ENCODE results near the gene PLEKHA6.

PLEKHA6 gene

DNA sequence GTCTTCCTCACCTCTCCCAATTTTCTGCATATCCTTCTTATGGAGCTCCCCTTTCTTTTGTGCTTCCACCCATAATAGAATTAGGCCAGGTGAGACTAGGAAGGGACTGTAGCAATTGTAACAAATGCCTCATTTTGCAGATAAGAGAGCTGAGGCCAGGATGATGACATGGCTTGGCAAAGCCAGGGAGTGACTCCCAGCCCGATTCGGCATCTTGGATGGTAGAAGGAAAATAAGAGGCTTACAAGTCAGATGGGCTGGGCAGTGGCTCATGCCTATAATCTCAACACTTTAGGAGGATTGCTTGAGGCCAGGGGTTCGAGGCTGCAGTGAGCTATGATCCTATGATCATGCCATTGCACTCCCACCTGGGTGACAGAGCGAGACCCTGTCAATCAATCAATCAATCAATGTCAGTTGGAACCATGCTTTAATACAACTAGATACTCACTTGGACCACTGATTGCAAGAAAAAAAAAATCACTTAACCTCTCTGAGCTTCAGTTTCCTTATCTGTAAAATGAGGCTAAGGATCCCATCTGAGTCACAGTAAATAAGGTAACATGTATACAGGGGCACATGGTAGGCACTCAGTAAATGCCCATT, 51.6 kb downstream of the PLEKHA6 start:
- TF ChIP-seq, protein P1, sequence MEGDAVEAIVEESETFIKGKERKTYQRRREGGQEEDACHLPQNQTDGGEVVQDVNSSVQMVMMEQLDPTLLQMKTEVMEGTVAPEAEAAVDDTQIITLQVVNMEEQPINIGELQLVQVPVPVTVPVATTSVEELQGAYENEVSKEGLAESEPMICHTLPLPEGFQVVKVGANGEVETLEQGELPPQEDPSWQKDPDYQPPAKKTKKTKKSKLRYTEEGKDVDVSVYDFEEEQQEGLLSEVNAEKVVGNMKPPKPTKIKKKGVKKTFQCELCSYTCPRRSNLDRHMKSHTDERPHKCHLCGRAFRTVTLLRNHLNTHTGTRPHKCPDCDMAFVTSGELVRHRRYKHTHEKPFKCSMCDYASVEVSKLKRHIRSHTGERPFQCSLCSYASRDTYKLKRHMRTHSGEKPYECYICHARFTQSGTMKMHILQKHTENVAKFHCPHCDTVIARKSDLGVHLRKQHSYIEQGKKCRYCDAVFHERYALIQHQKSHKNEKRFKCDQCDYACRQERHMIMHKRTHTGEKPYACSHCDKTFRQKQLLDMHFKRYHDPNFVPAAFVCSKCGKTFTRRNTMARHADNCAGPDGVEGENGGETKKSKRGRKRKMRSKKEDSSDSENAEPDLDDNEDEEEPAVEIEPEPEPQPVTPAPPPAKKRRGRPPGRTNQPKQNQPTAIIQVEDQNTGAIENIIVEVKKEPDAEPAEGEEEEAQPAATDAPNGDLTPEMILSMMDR (conservative IDR thresholded peaks at IDR 0.05) = no peak
- TF ChIP-seq ZFX (IDR thresholded peaks at IDR 0.05) = no peak
- H3K27ac ChIP-seq = no peak overlapping the region

DNA sequence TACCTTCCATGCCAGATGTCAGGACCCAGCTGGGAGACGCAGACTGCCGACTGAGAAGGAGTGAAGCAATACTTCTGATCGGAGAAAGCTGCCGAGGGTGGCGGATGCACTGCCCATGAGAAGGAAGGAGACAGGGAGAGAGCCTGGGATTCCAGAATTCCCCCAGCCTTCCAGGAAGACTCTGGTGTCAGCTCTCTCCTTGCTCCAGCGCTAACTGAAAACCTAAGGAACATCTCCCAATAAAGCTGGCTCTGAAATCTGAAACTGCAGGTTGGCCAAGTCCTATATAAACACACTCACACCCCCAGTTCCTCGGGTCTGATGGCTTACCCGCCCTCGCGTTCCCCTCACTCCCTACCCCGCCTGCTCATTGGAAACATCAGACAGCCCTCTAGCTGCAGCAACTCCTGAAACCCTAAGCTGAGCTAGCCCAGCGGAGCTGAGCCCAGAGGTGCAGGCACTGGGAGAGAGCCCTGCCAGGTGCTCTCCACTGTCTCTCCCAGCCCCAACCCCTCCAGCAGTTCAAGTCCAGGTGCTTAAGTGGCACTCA, 52.3 kb downstream of the PLEKHA6 start:
- H3K27ac ChIP-seq = no peak overlapping the region; the same call in 1 of the 2 replicates

DNA sequence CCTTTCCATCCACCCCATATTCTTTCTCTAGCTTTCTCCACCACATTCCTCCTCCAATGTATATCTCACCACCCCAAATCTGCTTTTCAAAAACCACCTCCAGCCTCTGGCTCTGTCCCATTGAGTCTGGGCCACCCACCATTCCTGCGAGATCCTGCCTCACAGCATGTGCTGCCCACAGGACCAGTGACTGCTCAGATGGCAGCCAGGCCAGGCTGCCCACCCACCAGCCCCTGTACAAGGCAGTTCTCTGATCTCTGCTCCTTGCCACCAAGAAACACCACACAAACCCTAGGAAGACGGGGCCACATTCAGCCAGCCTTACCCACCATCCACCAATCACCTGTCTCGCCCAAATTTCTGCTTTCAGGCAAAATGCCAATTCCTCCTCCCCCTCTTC, 53.7 kb downstream of the PLEKHA6 start:
- no peak for TF ChIP-seq ZFX (IDR thresholded peaks at IDR 0.05)
- TF ChIP-seq, protein P1 (conservative IDR thresholded peaks at IDR 0.05) = no peak
- H3K27ac ChIP-seq = no peak overlapping the region

More for the DNA sequence above, 52.3 kb downstream of the PLEKHA6 start:
- no peak for TF ChIP-seq ZFX (IDR thresholded peaks at IDR 0.05)
- TF ChIP-seq, protein P1 (conservative IDR thresholded peaks at IDR 0.05) = no peak

DNA sequence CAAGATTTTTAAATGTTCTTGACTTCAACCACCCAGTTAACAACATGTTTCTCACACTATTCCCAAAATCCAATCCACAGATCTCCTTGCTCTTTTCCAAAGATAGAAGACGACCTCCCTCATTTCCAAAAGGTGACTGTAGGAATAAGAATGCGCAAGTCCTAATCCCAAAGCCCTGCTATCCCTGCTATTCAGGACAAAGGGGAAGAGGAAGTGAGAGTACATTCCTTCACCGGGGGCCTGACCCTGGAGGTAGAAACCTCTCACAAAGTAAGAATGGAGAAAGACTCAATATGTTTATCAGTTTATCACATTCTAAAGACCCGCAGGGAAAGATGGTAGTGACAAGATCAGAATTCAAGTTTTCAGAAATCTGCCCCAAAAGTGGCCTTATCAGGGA, 55.7 kb downstream of the PLEKHA6 start:
- TF ChIP-seq, protein P1 (conservative IDR thresholded peaks at IDR 0.05) = no peak
- TF ChIP-seq ZFX (IDR thresholded peaks at IDR 0.05) = no peak
- H3K27ac ChIP-seq = no peak overlapping the region

DNA sequence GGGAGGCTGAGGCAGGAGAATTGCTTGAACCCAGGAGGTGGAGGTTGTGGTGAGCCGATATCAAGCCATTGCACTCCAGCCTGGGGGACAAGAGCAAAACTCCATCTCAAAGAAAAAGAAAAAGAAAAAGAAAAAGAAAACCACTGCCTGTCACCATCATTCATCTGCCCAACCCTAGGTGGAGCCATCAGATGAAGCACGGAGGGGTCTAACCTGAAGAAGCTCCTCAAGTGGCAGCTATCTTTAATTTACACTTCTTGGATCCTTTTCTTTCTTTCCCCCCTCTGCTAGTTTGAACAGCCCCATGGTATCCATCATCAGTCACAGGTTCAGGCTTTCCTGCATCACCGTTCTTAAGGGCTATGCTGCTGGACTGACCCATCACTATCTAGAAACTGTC, 57.0 kb downstream of the PLEKHA6 start:
- TF ChIP-seq, protein P1 (conservative IDR thresholded peaks at IDR 0.05) = no peak
- no peak for TF ChIP-seq ZFX (IDR thresholded peaks at IDR 0.05)
- H3K27ac ChIP-seq = no peak overlapping the region

DNA sequence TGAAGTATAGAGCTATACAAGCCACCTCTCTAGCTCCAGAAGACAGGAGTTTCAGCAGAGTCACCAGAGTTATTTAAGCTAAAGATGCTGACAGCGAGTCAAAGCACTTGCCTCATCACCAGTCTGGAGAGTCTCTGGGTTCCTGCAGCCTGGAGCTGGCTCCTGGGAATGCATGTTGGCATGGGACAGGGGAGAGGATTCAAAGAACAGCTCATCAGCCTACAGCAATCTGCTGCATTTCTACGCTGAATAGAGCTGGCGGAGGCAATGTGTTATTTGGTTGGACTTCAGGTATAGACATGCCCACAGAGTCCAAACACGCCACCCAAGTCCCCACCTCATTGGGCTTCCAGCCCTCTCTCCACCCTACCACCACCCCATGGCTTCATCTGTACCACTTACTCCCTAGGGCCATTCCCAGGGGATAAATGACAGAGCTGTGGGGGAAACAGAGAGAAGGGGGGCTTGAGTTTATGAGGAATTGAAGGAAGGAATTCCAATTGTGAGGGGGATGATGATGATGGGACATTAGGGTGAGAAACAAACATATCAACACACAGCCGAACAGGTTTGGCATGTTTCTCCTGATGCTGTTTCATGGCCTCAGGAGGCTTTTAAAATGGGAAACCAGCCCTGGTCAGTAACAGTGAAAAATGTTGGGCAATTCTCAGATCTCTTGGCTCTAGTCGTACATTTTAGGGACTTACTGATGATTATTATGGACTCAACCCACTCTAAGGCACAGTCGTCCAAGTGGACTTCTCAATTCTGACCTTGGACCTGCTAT, 58.4 kb downstream of the PLEKHA6 start:
- TF ChIP-seq, protein P1 (conservative IDR thresholded peaks at IDR 0.05) = no peak
- no peak for TF ChIP-seq ZFX (IDR thresholded peaks at IDR 0.05)
- no peak overlapping the region; the same call in 1 of the 2 replicates for H3K27ac ChIP-seq

DNA sequence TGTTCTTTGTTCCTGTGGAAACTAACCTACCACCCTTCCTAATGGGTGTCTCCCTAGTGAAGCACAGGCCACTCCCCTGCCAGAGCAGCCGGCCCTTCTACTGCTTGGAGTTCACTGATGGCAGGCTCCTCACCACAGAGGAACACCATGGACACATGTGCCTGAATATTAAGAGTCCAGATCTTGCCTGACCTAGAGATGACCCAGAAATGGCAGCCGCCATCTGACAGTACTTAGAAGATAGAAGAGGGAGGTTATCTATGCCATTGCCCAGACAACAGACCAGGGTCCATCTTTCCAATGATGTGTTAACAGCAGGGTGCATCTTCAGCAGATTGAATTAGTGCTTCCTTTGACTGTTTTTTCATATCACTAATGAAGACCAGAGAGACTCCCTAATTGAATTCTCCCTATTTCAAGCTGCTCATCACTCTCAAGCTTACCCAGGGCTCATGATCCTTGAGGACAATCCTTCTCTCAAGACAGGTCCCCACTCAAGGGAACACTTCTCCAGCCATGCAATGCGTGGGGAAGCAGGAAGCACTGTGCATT, 59.8 kb downstream of the PLEKHA6 start:
- no peak overlapping the region for H3K27ac ChIP-seq
- TF ChIP-seq, protein P1 (conservative IDR thresholded peaks at IDR 0.05) = no peak
- TF ChIP-seq ZFX (IDR thresholded peaks at IDR 0.05) = no peak
